Epithelial cell of proximal tubule (primary cell): Measurements from ENCODE around the gene MYCN. TPM values are rescaled to one million over a fixed set of nuclear protein-coding genes. Genes with fewer than 3 reads are reported as not detected.

Experiments
- DNase-seq: peaks from one replicate; pipeline ENCODE4 v3.0.0-alpha.2; 2011; ENCODE audit warnings: low read depth
- H3K4me3 ChIP-seq: 2 replicates; pipeline ENCODE4 v1.5.1; 2011; ENCODE audit warnings: low read depth, mild to moderate bottlenecking, low read length
- CTCF ChIP-seq: conservative IDR thresholded peaks from 2 replicates; pipeline ENCODE4 v1.5.1; 2012; ENCODE audit warnings: low read depth, mild to moderate bottlenecking, low read length
- total RNA-seq: library from RNA; depleted of rRNA; stranded (reverse); fragments of >200 nt; gene quantifications from 2 replicates; pipeline ENCODE4 v1.2.3, GENCODE V29; 2015

The MYCN gene
- 0.51 and 3.0 TPM in 2 replicates for total RNA-seq

GRCh38 chr2:15939854-15940660 is at the start of gene MYCN:
MYCN (plus strand) TSS chr2:15940550; CDS start chr2:15942065, 1,515 bp downstream.
- H3K4me3 ChIP-seq, result peak within 1 kb of the TSS; percentile 47
- no peak for DNase-seq
- peak; percentile 68 for TF ChIP-seq CTCF

GRCh38 chr2:15890936-15891905 is 49.1 kb upstream of the MYCN start:
- TF ChIP-seq CTCF, result no peak
- no peak for DNase-seq
- no peak overlapping the region for H3K4me3 ChIP-seq

GRCh38 chr2:15892151-15892880 is 48.0 kb upstream of the MYCN start:
- DNase-seq, result no peak
- H3K4me3 ChIP-seq, result no peak overlapping the region
- TF ChIP-seq CTCF, result no peak

GRCh38 chr2:15893085-15893484 is 47.3 kb upstream of the MYCN start:
- TF ChIP-seq CTCF, result no peak
- no peak for DNase-seq
- no peak overlapping the region for H3K4me3 ChIP-seq

GRCh38 chr2:15893689-15894480 is 46.5 kb upstream of the MYCN start:
- no peak for TF ChIP-seq CTCF
- DNase-seq, result no peak
- H3K4me3 ChIP-seq, result no peak overlapping the region
